K562 (cell line): Measurements from ENCODE around the gene SLC30A3. TPM values are rescaled to one million over a fixed set of nuclear protein-coding genes. Genes with fewer than 3 reads are reported as not detected.

Experiments used
- POLR2AphosphoS2 ChIP-seq: IDR thresholded peaks from 2 replicates; pipeline ENCODE4 v1.6.1; 2012; ENCODE audit warnings: low read length, improper control_type of control experiment
- PRPF4 ChIP-seq: fragments of 200-400 bp; formaldehyde crosslinking; IDR thresholded peaks from one replicate; pipeline ENCODE4 v1.6.1; 2017; ENCODE audit warnings: low read length, low read depth, mild to moderate bottlenecking; ENCODE audit not compliant: insufficient read depth, poor library complexity, severe bottlenecking
- PTTG1 ChIP-seq: fragments of 450-650 bp; IDR thresholded peaks from 2 replicates; pipeline ENCODE4 v1.6.1; 2016; ENCODE audit warnings: low read depth, mild to moderate bottlenecking, missing genetic modification characterization, missing compliant biosample characterization
- RUNX1 ChIP-seq: sonication (generic); IDR thresholded peaks from 2 replicates; pipeline ENCODE4 v1.6.1; 2016; ENCODE audit warnings: antibody characterized with exemption, low read depth
- SETDB1 ChIP-seq: IDR thresholded peaks from one replicate; pipeline ENCODE4 v1.6.1; 2012; ENCODE audit warnings: low read length, control low read depth, inconsistent platforms
- ZNF133 ChIP-seq: fragments of 250-450 bp; sonication (Bioruptor Pico); IDR thresholded peaks from 2 replicates; pipeline ENCODE4 v1.4.0; 2020; ENCODE audit warnings: mild to moderate bottlenecking
- ZNF436 ChIP-seq: fragments of 250-450, 450-650 bp; sonication (Bioruptor Pico); formaldehyde crosslinking; IDR thresholded peaks from 2 replicates; pipeline ENCODE4 v1.7.0; 2020; ENCODE audit warnings: mild to moderate bottlenecking
- ZNF57 ChIP-seq: fragments of 450-650 bp; formaldehyde crosslinking; IDR thresholded peaks from 2 replicates; pipeline ENCODE4 v1.4.0; 2020; ENCODE audit warnings: mild to moderate bottlenecking, moderate library complexity
- ZNF780A ChIP-seq: fragments of 250-450 bp; sonication (Bioruptor Pico); IDR thresholded peaks from 2 replicates; pipeline ENCODE4 v1.5.0; 2021; ENCODE audit warnings: mild to moderate bottlenecking
- polyA plus RNA-seq, 8 experiments: library from polyadenylated mRNA; depleted of rRNA in 4 of 8; stranded (reverse) in 5 of 8; unstranded in 3 of 8; fragments of >200 nt; fragmentation: Nextera tagmentation in 2 of 8; fragmentation: Illumina TruSeq in 1 of 8; extraction: Ambion mirVana in 2 of 8; extraction: Trizol in 1 of 8; gene quantifications; 2 replicates each; pipeline versions ENCODE4 v1.2.1 to v1.2.3, GENCODE V29; 2011 to 2014; ENCODE audit warnings: inconsistent platforms in 1 of 8, missing spikeins in 1 of 8
- total RNA-seq, 7 experiments: library from RNA; depleted of rRNA in 6 of 7; stranded (reverse); fragments of >200 nt in 6 of 7; fragmentation: Illumina TruSeq in 2 of 7; extraction: Trizol in 2 of 7; gene quantifications; 2 replicates each; pipeline versions ENCODE4 v1.2.1 to v1.2.3, GENCODE V29; 2011 to 2021; ENCODE audit warnings: low replicate concordance in 1 of 7
- TF ChIP-seq, protein P1 (sequence below): sonication (generic); formaldehyde crosslinking; IDR thresholded peaks from 2 replicates; pipeline ENCODE4 v1.8.1; 2023; ENCODE audit warnings: mild to moderate bottlenecking, missing genetic modification reagents, moderate library complexity
- TF ChIP-seq, protein P2 (sequence below): sonication (generic); formaldehyde crosslinking; IDR thresholded peaks from 2 replicates; pipeline ENCODE4 v1.8.1; 2023; ENCODE audit warnings: mild to moderate bottlenecking, missing genetic modification reagents
- TF ChIP-seq, protein P3 (sequence below): sonication (generic); formaldehyde crosslinking; IDR thresholded peaks from 2 replicates; pipeline ENCODE4 v1.8.1; 2023; ENCODE audit warnings: missing genetic modification reagents, mild to moderate bottlenecking, borderline replicate concordance
- TF ChIP-seq, protein P4 (sequence below), 3 experiments: fragments of 200-800 bp in 1 of 3; sonication (Bioruptor generic) in 1 of 3; sonication (generic) in 1 of 3; formaldehyde crosslinking in 1 of 3; IDR thresholded peaks; 2 replicates each; pipeline versions ENCODE4 v1.6.1 to v1.8.0; 2016 to 2022; ENCODE audit warnings: mild to moderate bottlenecking in 2 of 3, missing compliant biosample characterization in 2 of 3, missing genetic modification characterization in 2 of 3, missing genetic modification reagents in 1 of 3

Gene SLC30A3
- total and polyA plus RNA-seq, 9 of the 15 experiments (the other 6 are each of a cell fraction or from before 2014, with no cell fraction given): 0.03 to 2.7 (median 0.89) TPM; not detected in 1

DNA sequence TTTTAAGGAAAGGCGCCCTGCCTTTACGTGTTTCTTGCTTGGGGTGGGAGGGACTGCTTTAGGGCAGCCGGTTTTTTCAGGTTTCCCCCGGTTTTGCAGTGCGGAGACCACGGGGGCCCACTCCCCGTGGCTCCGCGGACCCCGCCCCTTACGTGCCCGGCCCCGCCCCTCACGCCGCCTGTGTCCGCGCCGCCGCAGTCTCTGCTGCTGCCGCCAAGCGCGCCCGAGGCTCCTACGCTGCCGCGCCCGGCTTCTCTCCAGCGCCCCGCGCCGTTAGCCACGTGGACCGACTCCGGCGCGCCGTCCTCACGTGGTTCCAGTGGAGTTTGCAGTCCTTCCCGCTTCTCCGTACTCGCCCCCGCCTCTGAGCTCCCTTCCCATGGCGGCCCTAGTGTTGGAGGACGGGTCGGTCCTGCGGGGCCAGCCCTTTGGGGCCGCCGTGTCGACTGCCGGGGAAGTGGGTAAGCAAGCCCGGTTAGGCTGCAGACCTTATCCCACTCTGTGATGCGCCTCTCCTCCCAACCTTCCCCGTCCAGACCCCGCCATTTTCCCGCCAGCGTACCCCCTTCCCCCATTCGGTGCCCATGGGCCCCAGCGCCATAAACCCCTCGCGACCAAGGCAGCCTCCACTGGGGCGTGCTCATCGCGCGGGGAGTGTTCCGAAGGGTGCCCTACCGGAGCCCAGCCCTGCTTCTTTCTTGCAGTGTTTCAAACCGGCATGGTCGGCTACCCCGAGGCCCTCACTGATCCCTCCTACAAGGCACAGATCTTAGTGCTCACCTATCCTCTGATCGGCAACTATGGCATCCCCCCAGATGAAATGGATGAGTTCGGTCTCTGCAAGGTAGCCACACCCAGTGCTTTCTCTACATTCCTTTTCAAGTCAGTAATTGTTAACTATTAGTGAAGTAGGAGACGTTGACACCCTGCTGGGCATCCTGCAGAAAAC lies 45.4 kb downstream of the SLC30A3 start, which contains the start of gene CAD (continued):
- TF ChIP-seq, protein P1, sequence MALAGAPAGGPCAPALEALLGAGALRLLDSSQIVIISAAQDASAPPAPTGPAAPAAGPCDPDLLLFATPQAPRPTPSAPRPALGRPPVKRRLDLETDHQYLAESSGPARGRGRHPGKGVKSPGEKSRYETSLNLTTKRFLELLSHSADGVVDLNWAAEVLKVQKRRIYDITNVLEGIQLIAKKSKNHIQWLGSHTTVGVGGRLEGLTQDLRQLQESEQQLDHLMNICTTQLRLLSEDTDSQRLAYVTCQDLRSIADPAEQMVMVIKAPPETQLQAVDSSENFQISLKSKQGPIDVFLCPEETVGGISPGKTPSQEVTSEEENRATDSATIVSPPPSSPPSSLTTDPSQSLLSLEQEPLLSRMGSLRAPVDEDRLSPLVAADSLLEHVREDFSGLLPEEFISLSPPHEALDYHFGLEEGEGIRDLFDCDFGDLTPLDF: no peak
- TF ChIP-seq SETDB1 (no peak), POLR2AphosphoS2 (peak; percentile 82; the same call in 1 of the 2 replicates), ZNF133 (CRISPR knock-in tag) (no peak), RUNX1 (peak; percentile 7; the same call in 1 of the 2 replicates), ZNF780A (no peak), ZNF57 (no peak), PRPF4 (no peak), ZNF436 (CRISPR knock-in tag) (no peak), PTTG1 (tag) (no peak)
- TF ChIP-seq, protein P2, sequence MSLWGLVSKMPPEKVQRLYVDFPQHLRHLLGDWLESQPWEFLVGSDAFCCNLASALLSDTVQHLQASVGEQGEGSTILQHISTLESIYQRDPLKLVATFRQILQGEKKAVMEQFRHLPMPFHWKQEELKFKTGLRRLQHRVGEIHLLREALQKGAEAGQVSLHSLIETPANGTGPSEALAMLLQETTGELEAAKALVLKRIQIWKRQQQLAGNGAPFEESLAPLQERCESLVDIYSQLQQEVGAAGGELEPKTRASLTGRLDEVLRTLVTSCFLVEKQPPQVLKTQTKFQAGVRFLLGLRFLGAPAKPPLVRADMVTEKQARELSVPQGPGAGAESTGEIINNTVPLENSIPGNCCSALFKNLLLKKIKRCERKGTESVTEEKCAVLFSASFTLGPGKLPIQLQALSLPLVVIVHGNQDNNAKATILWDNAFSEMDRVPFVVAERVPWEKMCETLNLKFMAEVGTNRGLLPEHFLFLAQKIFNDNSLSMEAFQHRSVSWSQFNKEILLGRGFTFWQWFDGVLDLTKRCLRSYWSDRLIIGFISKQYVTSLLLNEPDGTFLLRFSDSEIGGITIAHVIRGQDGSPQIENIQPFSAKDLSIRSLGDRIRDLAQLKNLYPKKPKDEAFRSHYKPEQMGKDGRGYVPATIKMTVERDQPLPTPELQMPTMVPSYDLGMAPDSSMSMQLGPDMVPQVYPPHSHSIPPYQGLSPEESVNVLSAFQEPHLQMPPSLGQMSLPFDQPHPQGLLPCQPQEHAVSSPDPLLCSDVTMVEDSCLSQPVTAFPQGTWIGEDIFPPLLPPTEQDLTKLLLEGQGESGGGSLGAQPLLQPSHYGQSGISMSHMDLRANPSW (CRISPR knock-in tag): no peak
- TF ChIP-seq, protein P3, sequence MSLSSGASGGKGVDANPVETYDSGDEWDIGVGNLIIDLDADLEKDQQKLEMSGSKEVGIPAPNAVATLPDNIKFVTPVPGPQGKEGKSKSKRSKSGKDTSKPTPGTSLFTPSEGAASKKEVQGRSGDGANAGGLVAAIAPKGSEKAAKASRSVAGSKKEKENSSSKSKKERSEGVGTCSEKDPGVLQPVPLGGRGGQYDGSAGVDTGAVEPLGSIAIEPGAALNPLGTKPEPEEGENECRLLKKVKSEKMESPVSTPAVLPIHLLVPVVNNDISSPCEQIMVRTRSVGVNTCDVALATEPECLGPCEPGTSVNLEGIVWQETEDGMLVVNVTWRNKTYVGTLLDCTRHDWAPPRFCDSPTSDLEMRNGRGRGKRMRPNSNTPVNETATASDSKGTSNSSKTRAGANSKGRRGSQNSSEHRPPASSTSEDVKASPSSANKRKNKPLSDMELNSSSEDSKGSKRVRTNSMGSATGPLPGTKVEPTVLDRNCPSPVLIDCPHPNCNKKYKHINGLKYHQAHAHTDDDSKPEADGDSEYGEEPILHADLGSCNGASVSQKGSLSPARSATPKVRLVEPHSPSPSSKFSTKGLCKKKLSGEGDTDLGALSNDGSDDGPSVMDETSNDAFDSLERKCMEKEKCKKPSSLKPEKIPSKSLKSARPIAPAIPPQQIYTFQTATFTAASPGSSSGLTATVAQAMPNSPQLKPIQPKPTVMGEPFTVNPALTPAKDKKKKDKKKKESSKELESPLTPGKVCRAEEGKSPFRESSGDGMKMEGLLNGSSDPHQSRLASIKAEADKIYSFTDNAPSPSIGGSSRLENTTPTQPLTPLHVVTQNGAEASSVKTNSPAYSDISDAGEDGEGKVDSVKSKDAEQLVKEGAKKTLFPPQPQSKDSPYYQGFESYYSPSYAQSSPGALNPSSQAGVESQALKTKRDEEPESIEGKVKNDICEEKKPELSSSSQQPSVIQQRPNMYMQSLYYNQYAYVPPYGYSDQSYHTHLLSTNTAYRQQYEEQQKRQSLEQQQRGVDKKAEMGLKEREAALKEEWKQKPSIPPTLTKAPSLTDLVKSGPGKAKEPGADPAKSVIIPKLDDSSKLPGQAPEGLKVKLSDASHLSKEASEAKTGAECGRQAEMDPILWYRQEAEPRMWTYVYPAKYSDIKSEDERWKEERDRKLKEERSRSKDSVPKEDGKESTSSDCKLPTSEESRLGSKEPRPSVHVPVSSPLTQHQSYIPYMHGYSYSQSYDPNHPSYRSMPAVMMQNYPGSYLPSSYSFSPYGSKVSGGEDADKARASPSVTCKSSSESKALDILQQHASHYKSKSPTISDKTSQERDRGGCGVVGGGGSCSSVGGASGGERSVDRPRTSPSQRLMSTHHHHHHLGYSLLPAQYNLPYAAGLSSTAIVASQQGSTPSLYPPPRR (CRISPR knock-in tag): peak; percentile 26; the same call in 1 of the 2 replicates
- TF ChIP-seq, protein P4, sequence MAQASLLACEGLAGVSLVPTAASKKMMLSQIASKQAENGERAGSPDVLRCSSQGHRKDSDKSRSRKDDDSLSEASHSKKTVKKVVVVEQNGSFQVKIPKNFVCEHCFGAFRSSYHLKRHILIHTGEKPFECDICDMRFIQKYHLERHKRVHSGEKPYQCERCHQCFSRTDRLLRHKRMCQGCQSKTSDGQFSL (CRISPR knock-in tag; IDR thresholded peaks at IDR 0.05): no peak
- TF ChIP-seq, protein P4 (tag; IDR thresholded peaks at IDR 0.05): no peak
